HG03066 (cell line): Measurements from ENCODE around the gene FOXO3.
"Not testable (repeated sequence)": the region's sequence is repeated elsewhere in the genome, so short reads cannot be mapped to it uniquely, and the experiment has no call there.

Experiments
- ATAC-seq: cut with Tn5 transposase; IDR thresholded peaks from one replicate; pipeline ENCODE4 v1.9.1; 2021; ENCODE audit warnings: low read depth; ENCODE audit not compliant: unreplicated experiment

FOXO3 gene

DNA sequence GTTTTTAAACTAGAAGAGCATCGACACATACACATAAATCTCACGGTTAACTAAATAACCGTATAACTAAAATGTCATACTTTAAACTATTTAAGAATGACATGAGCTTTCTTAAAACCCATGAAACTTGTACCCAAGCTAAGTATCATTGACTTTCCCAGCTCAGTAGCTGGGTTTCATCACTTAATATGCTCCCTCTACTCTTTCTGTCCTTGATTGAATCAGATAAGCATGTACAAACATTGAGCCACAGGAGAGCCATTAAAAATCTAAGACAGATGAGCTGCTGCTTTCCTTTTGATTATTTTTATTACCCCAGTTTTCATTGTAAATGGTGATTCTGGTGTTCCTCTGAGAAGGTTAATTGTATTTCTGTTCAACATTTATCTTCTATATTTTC, 115.8 kb downstream of the FOXO3 start:
- no peak for ATAC-seq

DNA sequence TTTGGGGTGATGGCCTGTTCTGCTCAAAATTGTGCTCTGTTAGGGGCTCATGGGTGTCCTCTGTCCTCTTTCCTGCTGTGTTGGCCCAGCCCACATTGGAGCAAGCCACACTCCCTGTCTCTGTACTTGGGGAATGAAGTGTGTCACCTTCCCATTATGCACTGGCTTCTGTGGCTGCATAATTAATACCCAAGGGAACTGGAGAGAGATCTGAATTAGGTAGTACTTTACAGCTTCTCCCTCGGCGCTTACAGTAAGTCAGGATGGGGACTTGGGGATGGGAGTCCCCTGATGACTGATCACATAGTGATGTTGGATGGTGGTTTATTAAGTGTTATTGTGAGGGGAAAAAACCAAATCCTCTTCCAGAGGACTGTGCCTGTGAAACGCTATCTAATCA, 116.6 kb downstream of the FOXO3 start:
- no peak for ATAC-seq

DNA sequence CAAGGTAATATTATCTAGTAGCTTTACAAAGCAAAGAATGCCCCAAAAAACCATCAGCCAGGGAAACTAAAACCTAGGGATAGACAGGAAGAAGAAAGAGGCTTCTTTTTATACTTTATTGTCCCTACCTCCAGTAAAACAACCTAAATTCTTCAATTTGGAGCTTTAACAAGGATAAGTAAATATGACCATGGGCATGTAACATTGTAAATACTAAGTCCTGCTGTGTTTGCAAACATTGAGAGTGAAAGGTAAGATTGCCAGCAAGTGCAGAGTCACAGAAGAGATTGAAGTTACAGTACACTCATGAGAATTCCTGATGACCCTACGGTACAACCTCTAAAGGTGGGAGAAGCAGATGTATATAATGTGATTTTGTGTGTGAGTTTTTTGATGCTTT, 117.2 kb downstream of the FOXO3 start:
- ATAC-seq, result no peak

DNA sequence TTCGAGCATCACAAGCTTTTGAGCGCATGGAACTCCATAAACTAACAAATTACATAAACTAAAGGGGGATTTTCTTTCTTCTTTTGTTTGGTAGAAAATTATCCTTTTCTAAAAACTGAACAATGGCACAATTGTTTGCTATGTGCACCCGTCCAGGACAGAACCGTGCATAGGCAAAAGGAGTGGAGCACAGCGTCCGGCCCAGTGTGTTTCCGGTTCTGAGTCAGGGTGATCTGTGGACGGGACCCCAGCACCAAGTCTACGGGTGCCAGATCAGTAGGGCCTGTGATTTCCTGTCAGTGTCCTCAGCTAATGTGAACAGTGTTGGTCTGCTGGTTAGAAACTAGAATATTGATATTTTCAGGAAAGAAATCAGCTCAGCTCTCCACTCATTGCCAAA, 119.6 kb downstream of the FOXO3 start:
- not testable (repeated sequence) for ATAC-seq

DNA sequence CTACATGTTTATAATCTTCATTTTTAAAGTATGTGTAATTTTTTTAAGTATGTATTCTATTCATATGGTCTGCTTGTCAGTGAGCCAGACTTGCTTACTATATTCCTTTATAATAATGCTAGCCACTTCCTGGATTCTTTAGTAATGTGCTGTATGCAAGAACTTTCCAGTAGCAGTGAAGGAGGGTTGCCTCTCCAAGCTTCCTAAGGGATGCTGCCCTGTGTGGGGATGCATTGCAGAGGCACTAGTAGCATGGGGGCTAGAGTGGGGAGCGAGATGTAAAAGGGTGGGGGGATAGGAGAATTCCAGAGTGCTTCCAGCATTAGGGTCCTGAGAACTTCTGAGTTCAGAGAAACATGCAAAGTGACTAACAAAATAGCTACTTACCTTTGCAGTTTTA, 121.0 kb downstream of the FOXO3 start:
- ATAC-seq, result not testable (repeated sequence)

DNA sequence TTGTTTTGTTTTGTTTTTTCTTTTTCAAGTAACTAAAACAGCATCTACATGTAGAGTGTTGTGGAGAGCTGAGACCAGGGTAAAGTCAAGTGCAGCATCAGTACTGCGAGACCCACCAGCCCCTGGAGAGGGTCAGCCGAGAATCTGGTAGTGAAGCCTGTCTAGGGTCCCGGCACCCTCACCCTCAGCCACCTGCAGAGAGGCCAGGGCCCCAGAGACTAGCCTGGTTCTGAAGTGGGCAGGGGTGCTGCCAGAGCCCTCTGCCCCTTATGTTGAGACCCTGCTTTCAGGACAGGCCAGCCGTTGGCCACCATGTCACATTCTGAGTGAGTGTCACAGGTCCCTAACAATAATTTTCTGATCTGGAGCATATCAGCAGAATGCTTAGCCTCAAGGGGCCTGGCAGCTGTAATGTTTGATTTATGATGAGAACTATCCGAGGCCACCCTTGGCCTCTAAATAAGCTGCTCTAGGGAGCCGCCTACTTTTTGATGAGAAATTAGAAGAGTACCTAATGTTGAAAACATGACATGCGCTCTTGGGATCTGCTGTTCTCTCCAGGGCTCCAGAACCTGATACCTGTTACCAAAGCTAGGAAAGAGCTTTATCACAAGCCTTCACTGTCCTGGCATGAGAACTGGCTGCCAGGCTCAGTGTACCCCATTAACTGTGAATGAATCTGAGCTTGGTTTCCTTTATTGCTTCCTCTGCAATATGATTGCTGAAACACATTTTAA, 121.8 kb downstream of the FOXO3 start:
- ATAC-seq, result not testable (repeated sequence)

DNA sequence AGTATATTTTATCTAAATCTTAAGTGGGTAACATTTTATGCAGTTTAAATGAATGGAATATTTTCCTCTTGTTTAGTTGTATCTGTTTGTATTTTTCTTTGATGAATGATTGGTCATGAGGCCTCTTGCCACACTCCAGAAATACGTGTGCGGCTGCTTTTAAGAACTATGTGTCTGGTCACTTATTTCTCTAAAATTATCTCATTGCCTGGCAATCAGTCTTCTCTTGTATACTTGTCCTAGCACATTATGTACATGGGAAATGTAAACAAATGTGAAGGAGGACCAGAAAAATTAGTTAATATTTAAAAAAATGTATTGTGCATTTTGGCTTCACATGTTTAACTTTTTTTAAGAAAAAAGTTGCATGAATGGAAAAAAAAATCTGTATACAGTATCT, 123.3 kb downstream of the FOXO3 start:
- ATAC-seq, result not testable (repeated sequence)

DNA sequence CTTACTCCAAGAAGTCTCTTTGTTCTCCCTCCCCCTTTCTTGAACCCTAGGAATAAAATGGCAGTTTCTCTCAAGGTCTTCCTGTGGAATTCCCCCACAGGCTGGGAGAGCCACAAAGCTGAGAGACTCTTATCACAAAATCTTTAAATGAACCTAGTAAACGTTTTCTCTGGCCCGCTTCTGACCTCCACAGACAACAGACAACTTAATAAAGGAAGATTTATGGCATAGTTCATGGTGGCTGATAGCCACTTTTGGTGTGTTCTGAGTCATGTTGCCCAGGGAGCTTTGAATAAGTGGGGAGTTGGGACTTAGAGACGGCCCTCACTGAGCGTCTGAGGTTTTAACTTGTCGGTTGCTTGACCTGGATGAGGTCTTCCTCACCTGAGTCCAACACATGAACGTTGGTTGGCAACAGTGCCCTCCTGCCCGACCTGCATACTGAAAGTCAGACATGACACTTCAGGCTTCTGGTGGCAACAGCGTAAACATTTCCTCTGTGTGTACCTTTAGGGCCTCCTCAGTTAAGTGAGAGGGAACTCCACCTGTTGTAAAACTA, 124.1 kb downstream of the FOXO3 start:
- no peak for ATAC-seq

DNA sequence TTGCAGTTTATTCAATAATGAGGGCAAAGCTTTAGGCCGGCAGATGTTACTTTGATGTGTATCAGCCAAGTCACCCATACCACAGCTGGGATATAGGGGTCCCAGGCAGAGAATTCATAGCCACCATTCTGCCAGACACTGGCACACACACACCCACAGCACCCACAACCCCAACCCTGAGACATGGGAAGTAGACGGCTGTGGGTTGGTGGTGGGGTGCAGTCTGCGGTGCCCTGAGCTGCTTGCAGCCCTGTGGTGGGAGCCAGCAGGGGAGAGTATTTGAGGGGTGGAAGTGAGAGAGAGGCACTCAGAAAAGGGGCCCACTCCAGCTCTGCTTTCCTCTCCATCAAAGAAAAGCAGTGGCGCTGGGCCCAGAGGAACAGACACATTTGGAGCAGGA, 125.3 kb downstream of the FOXO3 start:
- ATAC-seq, result no peak

DNA sequence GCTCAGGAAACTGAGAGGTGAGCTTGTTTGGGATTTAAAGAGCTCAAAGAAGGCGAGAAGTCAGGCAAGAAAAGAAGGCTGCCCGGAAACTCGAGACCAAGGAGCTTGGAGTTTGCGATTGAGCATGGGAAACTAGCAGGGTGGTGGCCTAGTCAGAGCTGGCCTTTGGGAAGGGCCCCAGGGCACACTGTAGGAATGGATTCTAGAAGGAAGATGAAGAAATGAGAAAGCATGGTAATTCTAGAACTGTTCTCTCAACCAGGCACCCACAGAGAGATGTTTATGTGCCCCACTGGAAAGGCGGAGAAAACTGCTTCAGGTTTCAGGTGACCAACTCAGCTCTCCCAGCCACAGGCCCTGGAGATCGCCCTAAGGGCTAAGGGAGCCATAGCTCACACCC, 126.2 kb downstream of the FOXO3 start:
- ATAC-seq, result no peak

DNA sequence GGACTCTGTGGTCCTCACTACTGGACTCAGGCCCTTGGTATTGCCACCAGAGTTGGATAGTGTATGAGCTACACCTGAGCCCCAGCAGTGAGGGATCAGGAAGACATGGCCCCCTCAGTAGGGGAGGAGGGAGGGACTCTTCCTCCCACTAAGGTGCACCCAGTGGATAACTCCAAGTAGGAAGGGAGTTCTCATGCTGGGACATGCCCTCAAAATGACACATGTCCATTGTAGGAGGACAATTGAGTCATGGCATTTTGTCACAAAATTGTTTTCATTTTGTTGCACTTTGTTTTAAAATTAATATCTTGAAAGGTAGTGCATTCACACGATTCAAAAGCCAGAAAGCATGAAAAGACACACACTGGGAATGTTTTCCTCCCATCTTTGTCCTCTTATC, 127.2 kb downstream of the FOXO3 start:
- ATAC-seq, result no peak

DNA sequence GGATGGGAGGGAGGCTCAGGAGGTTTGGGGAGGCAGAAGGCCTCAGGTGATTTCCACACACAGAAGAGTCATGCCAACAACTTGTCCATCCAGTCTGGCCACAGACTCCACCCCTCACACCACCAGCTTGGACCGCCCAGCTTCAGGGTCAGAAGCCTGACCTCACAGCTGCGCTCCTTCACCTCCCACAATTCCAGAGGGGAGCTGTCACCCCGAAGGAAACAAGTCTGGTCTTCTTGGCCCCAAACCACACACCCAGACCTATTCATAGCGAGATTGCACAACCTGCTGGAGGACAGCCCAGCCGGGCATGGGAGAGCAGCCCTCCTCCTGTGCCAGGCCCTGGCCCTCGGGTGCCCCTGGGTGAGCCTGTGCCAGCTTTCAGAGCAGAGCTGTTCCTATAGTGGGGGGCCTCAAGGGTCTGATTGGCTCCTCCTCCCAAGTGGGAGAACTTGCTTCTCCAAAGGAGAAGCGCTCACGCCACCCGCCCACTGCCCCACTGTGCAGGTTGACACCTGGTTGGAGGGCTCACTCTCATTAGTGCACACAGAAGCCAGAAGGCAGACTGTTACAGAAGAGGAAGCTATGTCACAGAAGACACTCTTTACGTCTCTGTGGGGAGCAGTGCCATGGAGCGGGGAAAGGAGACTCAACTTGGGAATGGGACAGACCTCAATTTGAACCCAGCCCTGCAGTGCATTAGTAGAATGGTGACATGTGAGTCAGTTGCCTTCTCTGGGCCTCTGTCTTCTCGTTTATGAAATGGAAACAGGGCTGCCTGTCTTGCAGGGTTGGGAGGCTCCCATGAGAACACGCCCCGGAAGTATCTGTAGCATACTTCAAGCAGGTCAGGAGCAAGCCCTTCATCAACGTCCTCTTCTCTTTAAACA, 128.8 kb downstream of the FOXO3 start:
- ATAC-seq, result no peak

DNA sequence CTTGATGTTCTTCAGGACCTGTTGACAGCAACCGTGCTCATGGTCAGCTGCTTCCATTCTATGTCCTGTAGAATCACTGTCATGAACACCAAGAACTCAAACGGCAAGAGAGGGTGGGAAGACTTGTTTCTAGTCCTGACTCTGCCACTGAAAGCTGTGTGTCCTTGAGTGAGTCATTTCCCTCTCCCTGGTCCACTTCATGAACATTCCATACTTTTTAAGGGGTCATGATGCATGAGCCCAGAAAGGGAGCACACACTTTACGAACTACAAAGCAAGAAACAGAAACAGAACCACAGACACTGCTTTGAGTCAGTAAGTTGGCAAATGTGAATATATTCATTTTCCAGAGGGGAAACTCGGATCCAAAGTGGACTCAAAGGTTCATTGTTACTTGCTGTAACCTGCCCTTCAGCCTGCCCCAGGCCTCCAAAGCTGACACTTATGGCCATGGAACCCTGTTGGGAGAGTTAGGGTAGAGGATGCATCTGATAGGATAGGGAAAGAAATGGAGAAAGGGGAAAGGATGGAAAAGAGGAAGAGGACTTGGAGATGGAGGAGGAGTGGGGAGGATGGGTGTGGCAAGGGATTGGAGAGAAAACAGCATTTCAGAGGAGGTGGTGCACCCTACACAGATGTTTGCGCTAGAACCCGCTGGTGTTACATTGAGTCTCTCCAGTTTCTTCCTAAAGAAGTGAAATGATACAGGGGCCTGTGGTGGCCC, 129.8 kb downstream of the FOXO3 start:
- ATAC-seq, result no peak

DNA sequence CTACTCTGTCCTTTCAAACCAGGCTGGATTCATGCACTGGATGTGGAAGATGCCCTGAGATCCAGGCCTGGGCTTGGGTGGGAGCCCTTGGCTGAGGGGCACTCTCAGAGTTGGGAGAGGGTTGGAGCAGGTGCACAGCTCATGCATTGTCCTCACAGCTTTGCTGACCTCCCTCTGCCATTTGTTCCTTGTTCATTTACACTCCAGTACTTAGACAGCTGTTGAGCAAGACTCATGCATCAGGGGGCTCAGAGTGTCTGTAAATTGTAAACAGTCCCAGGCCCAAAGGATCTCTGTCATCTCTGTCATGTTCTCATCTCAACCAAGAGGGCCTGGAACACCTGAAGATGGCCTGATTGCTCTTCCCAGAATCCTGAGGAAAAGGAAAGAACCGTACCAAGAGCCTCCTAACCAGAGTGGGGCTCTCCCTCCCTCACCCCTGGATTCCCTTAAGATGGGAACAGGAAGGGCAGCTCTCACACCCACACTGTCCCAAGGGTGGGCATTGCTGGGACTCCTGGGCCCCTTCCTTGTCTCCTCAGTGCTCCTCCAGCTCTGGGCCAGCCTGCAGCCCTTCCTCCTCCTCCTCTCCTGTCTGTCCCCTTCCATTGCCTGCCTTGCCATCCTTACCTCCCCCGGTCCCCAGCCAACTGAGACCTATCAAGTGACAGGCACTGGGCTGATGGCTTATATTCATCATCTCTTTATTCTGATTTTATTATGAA, 132.9 kb downstream of the FOXO3 start:
- no peak for ATAC-seq

DNA sequence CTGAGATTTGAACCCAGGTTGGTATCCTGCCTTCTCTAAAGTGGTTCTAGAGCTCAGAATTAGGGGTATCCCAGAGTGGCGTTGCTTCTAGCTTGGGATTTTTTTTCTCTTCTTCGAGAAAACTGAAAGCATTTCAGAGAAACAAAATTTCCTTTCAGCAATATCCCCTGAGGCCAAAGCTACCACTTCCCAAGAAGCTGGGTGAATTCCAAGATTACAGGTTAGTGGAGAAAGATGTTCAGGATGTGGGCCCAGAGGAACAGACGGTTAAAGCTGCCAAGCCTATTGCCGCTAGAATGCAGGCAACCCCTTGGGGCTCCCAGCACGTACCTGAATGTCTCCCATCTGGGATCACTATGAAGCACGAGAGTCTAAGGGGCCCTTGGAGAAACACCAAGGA, 134.1 kb downstream of the FOXO3 start:
- ATAC-seq, result no peak

DNA sequence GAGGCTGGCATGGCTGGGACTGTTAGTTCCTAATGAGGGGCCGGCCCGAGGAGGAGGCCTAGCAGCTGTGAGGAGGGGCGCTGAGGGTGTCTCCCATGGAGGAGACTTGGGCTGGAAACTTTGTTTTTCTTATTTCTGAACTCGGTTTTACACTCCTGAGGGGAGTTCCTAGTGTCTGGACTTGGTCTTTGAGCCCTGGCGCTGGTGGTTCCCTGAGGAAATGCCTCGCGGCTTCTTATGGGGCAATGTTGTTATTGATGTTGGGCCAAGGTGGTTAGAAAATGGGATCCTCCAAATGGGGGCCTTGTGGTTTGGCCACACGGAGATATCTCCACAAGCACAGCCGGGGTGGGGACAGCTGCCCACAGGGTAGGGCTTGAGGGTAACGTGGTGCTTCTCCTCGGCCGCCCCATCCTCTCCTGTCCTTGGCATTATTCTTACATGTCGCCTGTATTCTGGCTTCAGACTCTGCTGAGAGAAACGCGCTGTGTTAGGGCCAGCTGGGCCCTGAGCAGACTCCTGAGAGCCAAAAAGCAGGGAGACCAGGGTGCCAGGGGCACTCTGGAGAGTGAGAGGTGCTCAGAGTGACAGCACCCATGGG, 136.9 kb downstream of the FOXO3 start:
- no peak for ATAC-seq

DNA sequence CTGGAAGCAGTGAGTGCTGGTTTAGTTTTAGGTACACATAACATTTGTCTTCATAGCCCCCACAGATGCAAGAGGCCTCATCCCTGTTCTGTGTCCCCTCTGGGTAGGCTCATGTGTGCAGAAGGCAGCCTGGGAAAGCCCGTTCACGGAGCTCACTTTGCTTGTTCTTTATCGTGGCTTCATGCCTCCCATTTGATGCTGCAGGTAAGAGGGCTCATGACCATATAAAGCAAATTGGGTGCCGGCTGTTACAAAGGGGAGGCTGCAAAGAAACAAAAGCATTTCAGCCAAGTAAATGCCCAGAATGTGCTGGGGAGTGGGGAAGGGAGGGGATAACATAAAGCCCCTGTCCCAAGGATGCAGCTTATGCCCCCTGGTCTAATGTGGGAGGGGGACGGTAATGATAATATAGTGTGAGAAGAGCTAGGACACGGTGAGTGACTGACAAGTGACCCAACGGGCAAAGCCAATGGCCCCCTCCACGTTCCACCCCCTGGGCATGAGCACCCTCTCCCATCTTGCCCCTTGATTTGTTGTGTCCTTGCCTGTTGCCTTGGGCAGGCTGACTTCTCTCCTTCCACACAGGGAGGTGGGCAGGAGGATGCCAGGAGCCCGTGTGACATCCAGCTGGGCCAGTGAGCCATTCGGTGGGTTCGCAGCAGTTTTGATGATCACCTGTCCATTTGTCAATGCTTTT, 138.0 kb downstream of the FOXO3 start:
- ATAC-seq, result no peak

DNA sequence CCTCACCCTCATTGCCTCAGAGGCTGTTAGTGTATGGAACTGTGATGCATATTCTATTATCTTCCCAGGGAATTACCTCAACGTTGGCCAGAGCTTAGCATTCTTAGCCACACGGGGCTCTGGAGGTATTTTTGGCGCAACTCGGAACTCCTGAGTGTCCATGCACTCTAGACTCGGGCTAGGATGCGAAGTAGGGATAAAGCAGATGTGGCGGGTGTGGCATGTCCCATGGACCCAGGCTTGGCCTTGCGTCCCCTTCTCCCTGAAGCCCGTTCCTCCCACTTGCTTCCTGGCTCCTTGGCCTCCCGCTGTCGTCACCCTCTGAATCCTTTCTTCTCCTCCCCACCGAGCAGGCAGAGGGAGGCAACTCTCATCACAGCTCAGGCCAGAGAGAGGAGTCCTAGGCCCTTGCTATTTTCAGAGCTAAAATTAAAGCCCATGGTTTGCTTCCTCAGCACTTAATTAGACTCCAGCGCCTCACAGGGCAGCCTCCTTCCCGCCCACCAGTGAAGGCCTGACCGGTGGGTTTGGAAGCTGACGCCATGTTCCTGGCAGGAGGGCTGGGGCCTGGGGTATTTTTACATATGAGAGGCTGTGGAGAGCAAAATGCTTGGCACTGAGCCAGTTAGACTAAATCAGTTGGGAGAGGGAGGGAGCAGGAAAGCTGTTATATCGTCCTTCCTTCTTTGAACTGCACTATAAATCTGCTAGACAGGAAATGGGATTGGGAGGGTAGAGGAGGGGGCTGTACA, 138.7 kb downstream of the FOXO3 start:
- ATAC-seq, result no peak
